Islet precursor cell (in vitro differentiated cells): ENCODE results near the gene GRID1.
"Not testable (repeated sequence)": the region's sequence is repeated elsewhere in the genome, so short reads cannot be mapped to it uniquely, and the experiment has no call there.

Experiments
- DNase-seq: peaks from one replicate; pipeline ENCODE4 v3.0.0-alpha.2; 2018

Gene GRID1

GRCh38 chr10:86250399-86250798 lies 116.2 kb downstream of the GRID1 start:
- DNase-seq: no peak

DNA sequence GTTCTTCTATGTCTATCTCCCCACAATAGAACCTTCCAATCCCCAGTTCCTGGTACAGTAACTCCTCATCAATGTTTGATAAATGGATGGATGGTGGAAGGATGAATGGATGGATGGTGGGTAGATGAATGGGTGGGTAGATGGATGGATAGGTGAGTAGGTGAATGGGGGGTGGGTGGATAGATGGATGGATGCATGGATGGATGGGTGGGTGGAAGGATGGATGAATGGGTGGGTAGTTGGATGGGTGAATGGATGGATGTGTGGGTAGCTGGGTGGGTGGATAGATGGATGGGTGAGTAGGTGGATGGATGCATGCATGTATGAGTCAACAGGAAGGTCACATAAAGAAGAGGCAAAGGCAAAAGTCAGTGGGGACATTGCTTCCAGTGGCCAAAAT lies 116.8 kb downstream of the GRID1 start:
- DNase-seq: no peak

GRCh38 chr10:86248062-86248461 lies 118.5 kb downstream of the GRID1 start:
- no peak for DNase-seq

GRCh38 chr10:86247588-86247987 lies 119.0 kb downstream of the GRID1 start:
- DNase-seq: no peak

GRCh38 chr10:86247073-86247472 lies 119.5 kb downstream of the GRID1 start:
- no peak for DNase-seq

GRCh38 chr10:86246279-86246940 lies 120.2 kb downstream of the GRID1 start:
- DNase-seq: no peak

DNA sequence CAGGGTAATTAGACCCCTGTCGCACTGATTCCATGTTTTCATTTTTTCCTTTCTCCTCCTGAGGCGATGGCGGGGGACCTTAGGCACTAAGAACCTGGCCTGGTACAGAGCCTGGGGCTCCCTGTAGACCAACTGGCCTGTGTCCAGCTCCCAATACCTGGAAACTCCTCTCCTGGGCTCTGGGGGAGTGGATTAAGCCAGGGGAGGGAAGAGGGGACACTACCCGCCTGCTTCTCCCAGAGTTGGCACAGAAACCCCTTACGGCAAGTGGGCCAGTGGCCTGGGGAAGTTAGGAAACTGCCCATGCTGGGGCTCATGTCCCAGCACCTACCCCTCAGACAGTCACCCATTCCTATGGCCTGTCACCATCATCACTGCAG lies 121.6 kb downstream of the GRID1 start:
- no peak for DNase-seq

- no peak for DNase-seq
Measured at GRCh38 chr10:86244297-86245014, 122.1 kb downstream of the GRID1 start.

DNA sequence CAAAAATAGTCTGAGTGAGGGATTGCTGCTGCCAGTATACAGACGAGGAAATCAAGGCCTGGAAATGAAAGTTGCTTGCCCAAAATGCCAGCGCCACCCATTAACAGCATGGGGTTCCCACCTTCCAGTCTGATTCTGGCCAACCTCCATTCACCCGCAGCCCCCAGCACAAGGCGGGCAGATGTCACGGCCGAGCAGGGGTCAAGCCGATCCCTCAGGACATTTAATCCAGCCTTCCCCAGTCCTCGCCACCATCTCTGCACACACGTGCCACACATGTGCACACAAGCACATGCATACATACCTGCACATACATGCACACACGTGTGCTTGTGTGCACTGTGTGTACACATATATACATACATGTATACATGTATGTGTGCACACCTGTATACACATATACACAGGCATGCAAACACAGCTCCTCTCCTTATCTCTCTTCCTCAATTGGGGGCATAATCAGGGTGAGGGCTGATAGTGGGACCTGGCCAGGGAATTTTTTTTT lies 122.9 kb downstream of the GRID1 start:
- no peak for DNase-seq

DNA sequence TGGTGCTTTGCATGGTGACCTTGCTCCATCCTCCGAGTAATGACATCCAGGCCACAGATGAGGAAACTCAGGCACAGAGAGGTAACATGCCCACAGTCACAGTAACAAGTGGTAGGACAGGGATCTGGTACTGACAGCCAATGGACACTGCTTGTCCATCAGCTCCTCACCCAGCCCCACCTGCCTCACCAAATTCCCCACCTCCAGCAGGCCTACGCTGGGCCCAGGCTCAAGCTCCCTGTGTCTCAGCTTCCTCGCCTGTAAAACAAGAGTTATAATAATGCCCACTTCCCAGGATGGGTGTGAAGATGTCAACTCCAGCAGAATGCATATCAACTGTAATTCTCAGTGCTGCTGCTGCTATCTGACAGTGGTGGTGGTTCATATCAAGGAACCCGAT lies 123.8 kb downstream of the GRID1 start:
- no peak for DNase-seq

GRCh38 chr10:86238089-86238488 lies 128.5 kb downstream of the GRID1 start:
- not testable (repeated sequence) for DNase-seq

DNA sequence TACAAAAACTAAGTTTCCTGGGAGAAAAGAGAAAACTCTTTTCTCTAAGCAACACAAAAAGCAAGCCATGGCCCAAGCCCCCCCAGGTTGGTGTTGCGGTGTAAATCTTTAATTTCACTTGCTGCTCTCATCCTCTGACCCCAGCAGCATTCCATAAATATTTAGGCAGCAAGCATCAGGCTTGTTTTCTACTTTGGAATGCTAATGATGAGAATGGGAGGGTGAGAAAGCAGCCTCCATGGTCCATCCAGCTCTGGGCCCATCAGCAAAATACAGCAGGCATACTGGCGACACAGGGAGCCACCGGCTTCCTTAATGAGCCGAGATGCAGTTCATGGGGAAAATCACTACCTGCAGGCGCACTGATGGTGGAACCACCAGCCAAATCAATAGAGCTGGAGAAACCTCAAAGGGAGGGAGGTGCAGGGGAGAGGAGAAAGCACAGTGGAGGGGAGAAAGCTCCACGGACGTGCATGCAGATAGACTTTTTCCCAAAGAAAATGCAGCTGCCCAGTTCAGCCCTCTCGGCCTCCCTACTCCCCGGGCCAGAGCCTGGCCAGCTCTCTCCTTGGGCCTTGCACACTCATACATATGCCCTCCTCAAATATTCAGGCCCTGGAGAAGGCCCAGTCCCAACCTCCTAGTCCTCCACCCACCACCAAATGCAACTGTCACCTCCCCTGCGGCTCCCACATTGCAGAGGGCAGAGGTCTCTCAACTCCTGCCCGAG lies 131.9 kb downstream of the GRID1 start:
- DNase-seq: peak; percentile 79

GRCh38 chr10:86234107-86234506 lies 132.5 kb downstream of the GRID1 start:
- DNase-seq: no peak

- DNase-seq: no peak
Measured at GRCh38 chr10:86233131-86233530, 133.5 kb downstream of the GRID1 start.

- no peak for DNase-seq
Measured at GRCh38 chr10:86232644-86233043, 134.0 kb downstream of the GRID1 start.

DNA sequence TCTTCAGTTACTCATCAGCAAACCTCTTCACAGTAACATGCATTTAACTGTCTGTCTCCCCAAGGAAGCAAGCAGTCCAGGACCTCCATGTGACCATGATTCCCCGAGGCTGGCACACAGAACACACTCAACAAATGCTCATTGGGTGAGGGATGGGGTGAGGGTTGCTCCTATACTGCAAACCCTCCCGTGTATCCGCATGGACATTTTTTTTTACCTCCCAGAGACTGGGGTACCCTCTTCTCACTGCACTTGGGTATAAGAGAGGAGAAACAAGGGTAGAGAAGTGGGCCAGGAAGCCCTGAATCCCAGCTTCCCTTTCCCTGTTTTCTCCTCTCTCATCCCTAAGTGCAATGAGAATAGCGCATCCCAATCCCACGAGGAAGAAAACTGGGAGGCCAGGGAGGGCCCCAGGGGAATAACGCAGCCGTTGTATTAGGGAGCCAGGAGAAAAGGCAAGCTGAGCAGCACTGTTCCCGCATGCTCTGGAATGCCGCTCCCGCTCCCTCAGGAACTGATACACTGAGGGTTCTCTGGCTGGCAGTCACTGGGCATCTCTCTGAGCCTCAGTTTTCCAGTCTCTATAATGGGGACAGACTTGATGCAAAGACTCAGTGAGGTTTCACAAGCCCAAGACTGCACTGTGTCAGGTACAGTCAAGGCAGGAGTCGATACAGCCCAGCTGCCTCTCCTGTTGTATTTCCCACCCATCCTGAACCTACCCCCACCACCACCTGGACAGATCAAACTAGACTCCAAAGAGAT lies 134.6 kb downstream of the GRID1 start:
- no peak for DNase-seq

DNA sequence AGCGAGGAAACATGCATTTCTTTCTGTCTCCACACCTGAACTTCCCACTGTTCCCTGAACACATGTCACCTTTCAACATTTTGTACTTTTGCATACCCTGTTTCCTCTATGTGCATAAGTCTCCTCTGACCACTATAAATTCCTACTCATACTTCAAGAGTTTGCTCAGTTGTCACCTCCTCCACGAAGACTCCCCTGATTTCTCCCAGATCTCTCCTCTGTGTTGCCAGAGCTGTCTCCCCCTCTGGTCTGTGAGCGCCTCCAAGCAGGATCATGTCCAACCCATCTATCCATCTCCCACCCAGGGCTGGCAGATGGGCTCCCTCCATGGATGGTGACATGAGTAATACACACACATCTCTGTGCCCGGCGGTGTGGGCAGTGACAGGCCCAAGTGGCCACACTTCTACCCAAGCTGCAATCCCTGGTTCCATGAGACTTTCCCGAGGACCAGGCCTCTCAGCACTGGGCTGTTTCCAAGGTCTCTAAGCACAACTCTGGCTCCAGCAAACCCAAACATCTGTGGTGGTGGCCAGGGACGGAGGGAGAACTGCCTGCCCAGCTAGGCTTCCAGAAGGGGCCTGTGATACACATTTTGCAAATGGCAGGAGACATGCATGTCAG lies 135.9 kb downstream of the GRID1 start:
- no peak for DNase-seq

GRCh38 chr10:86229811-86230556 lies 136.6 kb downstream of the GRID1 start:
- no peak for DNase-seq

- no peak for DNase-seq
Measured at GRCh38 chr10:86229376-86229775, 137.2 kb downstream of the GRID1 start.

GRCh38 chr10:86227501-86228258 lies 138.9 kb downstream of the GRID1 start:
- no peak for DNase-seq

DNA sequence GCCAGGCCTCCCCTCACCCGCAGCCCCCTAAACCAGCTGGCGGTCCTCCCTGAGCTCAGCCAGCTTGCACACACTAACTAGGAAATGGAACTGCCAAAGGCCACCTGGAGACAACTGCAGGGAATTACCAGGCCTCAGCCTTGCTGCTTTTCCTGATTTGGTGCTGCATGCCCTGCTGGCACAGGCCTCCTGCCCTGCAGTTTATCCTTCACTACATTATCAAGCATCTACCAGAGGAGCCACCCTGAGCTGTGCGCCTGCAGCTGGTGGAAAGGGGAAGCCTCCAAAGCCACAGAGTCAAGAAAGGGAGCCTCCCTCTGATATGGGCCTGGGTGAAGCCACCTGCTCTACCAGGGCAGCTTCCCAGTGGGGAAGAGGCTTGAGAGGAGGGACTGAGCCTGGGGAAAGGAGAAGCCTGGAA lies 139.8 kb downstream of the GRID1 start:
- no peak for DNase-seq
